IMR-90 (cell line): ENCODE results near the gene COX10. TPM values are rescaled to one million over a fixed set of nuclear protein-coding genes. Genes with fewer than 3 reads are reported as not detected.

Source experiments
- ATAC-seq: fragments of 200-7000 bp; cut with Tn5 transposase; 2 replicates; pipeline ENCODE4 v1.9.1; 2020; ENCODE audit warnings: low read depth, mild to moderate bottlenecking, moderate library complexity
- BruUV-seq: library from RNA; stranded (reverse); fragments of 400-500 nt; replicated peaks from 2 replicates; lab custom pipeline; 2021; lab: Mats Ljungman, UMichigan
- CTCF ChIA-PET: fragments of 300-600 bp; formaldehyde crosslinking; extraction: SDS; loops from one replicate; lab custom pipeline; 2021; ENCODE audit warnings: antibody characterized with exemption; lab: Yijun Ruan, JAX
- POLR2A ChIA-PET: fragments of 300-600 bp; sonication (Branson Sonifier 250); formaldehyde crosslinking; loops from one replicate; lab custom pipeline; 2022; ENCODE audit warnings: antibody characterized with exemption; ENCODE audit not compliant: unreplicated experiment; lab: Charles Lee
- DNase-seq: peaks from one replicate; pipeline ENCODE4 v3.0.0; 2013
- H2AFZ ChIP-seq: replicated peaks from 2 replicates; pipeline ENCODE3; 2013; ENCODE audit warnings: low read length, mild to moderate bottlenecking; ENCODE audit not compliant: poor library complexity
- H2AK5ac ChIP-seq: 2 replicates; pipeline ENCODE4 v1.6.1; 2013; ENCODE audit warnings: low read depth, low read length, inconsistent platforms
- H2AK9ac ChIP-seq: replicated peaks from 2 replicates; pipeline ENCODE3; 2013; ENCODE audit warnings: mild to moderate bottlenecking, low read depth, low read length, moderate library complexity; ENCODE audit not compliant: poor library complexity
- H2BK120ac ChIP-seq: 2 replicates; pipeline ENCODE4 v1.6.1; 2013; ENCODE audit warnings: low read depth, low read length, inconsistent platforms
- H2BK15ac ChIP-seq: 3 replicates; pipeline ENCODE4 v1.6.1; 2013; ENCODE audit warnings: low read depth, low read length, inconsistent platforms
- H2BK20ac ChIP-seq: 2 replicates; pipeline ENCODE4 v1.6.1; 2013; ENCODE audit warnings: low read depth, mild to moderate bottlenecking, inconsistent platforms, low read length, moderate library complexity
- H2BK5ac ChIP-seq: 2 replicates; pipeline ENCODE4 v1.6.1; 2013; ENCODE audit warnings: mild to moderate bottlenecking, low read depth, low read length, inconsistent platforms; ENCODE audit not compliant: poor library complexity, severe bottlenecking
- H3K14ac ChIP-seq: replicated peaks from 2 replicates; pipeline ENCODE4 v1.6.1; 2013; ENCODE audit warnings: low read depth, low read length, inconsistent platforms
- H3K18ac ChIP-seq: 2 replicates; pipeline ENCODE4 v1.6.1; 2013; ENCODE audit warnings: low read depth, low read length, control low read depth
- H3K23ac ChIP-seq: 2 replicates; pipeline ENCODE4 v1.6.1; 2013; ENCODE audit warnings: low read depth, low read length, inconsistent platforms
- H3K27ac ChIP-seq: 2 replicates; pipeline ENCODE4 v1.5.1; 2013; ENCODE audit warnings: mild to moderate bottlenecking, control low read depth, low read length; ENCODE audit not compliant: insufficient read depth
- H3K27me3 ChIP-seq: 2 replicates; pipeline ENCODE4 v1.6.1; 2013; ENCODE audit warnings: low read length; ENCODE audit not compliant: control insufficient read depth, insufficient read depth
- H3K36me3 ChIP-seq: 2 replicates; pipeline ENCODE4 v1.6.1; 2013; ENCODE audit warnings: low read length, mixed read lengths; ENCODE audit not compliant: control insufficient read depth, insufficient read depth
- H3K4ac ChIP-seq: 2 replicates; pipeline ENCODE4 v1.6.1; 2013; ENCODE audit warnings: low read depth, low read length, inconsistent platforms
- H3K4me1 ChIP-seq: 2 replicates; pipeline ENCODE4 v1.6.1; 2013; ENCODE audit warnings: low read length, mixed read lengths; ENCODE audit not compliant: control insufficient read depth, insufficient read depth
- H3K4me2 ChIP-seq: 2 replicates; pipeline ENCODE4 v1.6.1; 2013; ENCODE audit warnings: low read depth, mild to moderate bottlenecking, control low read depth, low read length, moderate library complexity
- H3K4me3 ChIP-seq: 2 replicates; pipeline ENCODE4 v1.5.1; 2013; ENCODE audit warnings: low read depth, mild to moderate bottlenecking, control low read depth, low read length, moderate library complexity; ENCODE audit not compliant: insufficient read depth
- H3K56ac ChIP-seq: 2 replicates; pipeline ENCODE4 v1.6.1; 2013; ENCODE audit warnings: low read length, inconsistent platforms; ENCODE audit not compliant: insufficient read depth; ENCODE audit errors: extremely low read depth
- H3K79me1 ChIP-seq, 2 experiments: 2 replicates each; pipeline ENCODE4 v1.6.1; 2013; ENCODE audit warnings: low read length in 2 of 2, inconsistent platforms in 1 of 2, low read depth in 1 of 2
- H3K9ac ChIP-seq: 2 replicates; pipeline ENCODE4 v1.6.1; 2013; ENCODE audit warnings: low read depth, low read length, control low read depth
- H3K9me1 ChIP-seq: 2 replicates; pipeline ENCODE4 v1.6.1; 2013; ENCODE audit warnings: low read length, inconsistent platforms; ENCODE audit not compliant: insufficient read depth
- H3K9me3 ChIP-seq: 2 replicates; pipeline ENCODE4 v1.6.1; 2013; ENCODE audit warnings: low read length; ENCODE audit not compliant: control insufficient read depth, insufficient read depth
- H4K20me1 ChIP-seq: 2 replicates; pipeline ENCODE4 v1.6.1; 2013; ENCODE audit warnings: low read length, inconsistent platforms; ENCODE audit not compliant: insufficient read depth
- H4K5ac ChIP-seq: 2 replicates; pipeline ENCODE4 v1.6.1; 2013; ENCODE audit warnings: mild to moderate bottlenecking, low read depth, low read length, control low read depth
- H4K8ac ChIP-seq, 2 experiments: 2 replicates each; pipeline ENCODE4 v1.6.1; 2013; ENCODE audit warnings: low read depth in 2 of 2, low read length in 2 of 2, control low read depth in 1 of 2, inconsistent platforms in 1 of 2
- H4K91ac ChIP-seq: 2 replicates; pipeline ENCODE4 v1.6.1; 2013; ENCODE audit warnings: low read depth, low read length, inconsistent platforms; ENCODE audit not compliant: insufficient read depth
- BHLHE40 ChIP-seq: fragments of 150-350 bp; IDR thresholded peaks from 2 replicates; pipeline ENCODE4 v1.6.1; 2016; ENCODE audit warnings: mild to moderate bottlenecking, low read depth, low read length
- CEBPB ChIP-seq: IDR thresholded peaks from 2 replicates; pipeline ENCODE4 v1.6.1; 2012; ENCODE audit warnings: low read depth, low read length, improper control_type of control experiment
- CHD1 ChIP-seq: IDR thresholded peaks from 2 replicates; pipeline ENCODE4 v1.6.1; 2012; ENCODE audit warnings: low read depth, low read length, improper control_type of control experiment
- CTCF ChIP-seq: conservative IDR thresholded peaks from 2 replicates; pipeline ENCODE4 v1.5.1; 2012; ENCODE audit warnings: mild to moderate bottlenecking, low read depth, low read length, improper control_type of control experiment
- ELK1 ChIP-seq: fragments of 150-350 bp; IDR thresholded peaks from 2 replicates; pipeline ENCODE4 v1.6.1; 2016; ENCODE audit warnings: low read depth, mild to moderate bottlenecking, low read length, moderate library complexity, borderline replicate concordance
- FOS ChIP-seq: fragments of 150-350 bp; IDR thresholded peaks from 2 replicates; pipeline ENCODE4 v1.6.1; 2016; ENCODE audit warnings: low read depth, low read length
- MAFK ChIP-seq: IDR thresholded peaks from 2 replicates; pipeline ENCODE4 v1.6.1; 2012; ENCODE audit warnings: low read depth, low read length, improper control_type of control experiment
- MAZ ChIP-seq: IDR thresholded peaks from 2 replicates; pipeline ENCODE4 v1.6.1; 2012; ENCODE audit warnings: low read depth, mild to moderate bottlenecking, low read length, improper control_type of control experiment, moderate library complexity, borderline replicate concordance
- MXI1 ChIP-seq: IDR thresholded peaks from 2 replicates; pipeline ENCODE4 v1.6.1; 2012; ENCODE audit warnings: low read depth, mild to moderate bottlenecking, low read length, moderate library complexity, borderline replicate concordance
- NFE2L2 ChIP-seq: fragments of 150-350 bp; IDR thresholded peaks from 2 replicates; pipeline ENCODE4 v1.6.1; 2016; ENCODE audit warnings: low read depth, mild to moderate bottlenecking, low read length
- POLR2A ChIP-seq: IDR thresholded peaks from 2 replicates; pipeline ENCODE4 v1.6.1; 2012; ENCODE audit warnings: mild to moderate bottlenecking, low read depth, low read length
- RAD21 ChIP-seq: IDR thresholded peaks from 2 replicates; pipeline ENCODE4 v1.6.1; 2012; ENCODE audit warnings: low read length, improper control_type of control experiment
- RCOR1 ChIP-seq: IDR thresholded peaks from 2 replicates; pipeline ENCODE4 v1.6.1; 2012; ENCODE audit warnings: mild to moderate bottlenecking, low read length, improper control_type of control experiment; ENCODE audit not compliant: insufficient replicate concordance
- RFX5 ChIP-seq: IDR thresholded peaks from 2 replicates; pipeline ENCODE4 v1.8.0; 2012; ENCODE audit warnings: low read depth, mild to moderate bottlenecking, low read length, moderate library complexity
- SMC3 ChIP-seq: fragments of 150-350 bp; IDR thresholded peaks from 2 replicates; pipeline ENCODE4 v1.6.1; 2016; ENCODE audit warnings: low read depth, mild to moderate bottlenecking, antibody characterized with exemption, low read length, moderate library complexity
- USF2 ChIP-seq: fragments of 150-350 bp; IDR thresholded peaks from 2 replicates; pipeline ENCODE4 v1.6.1; 2017; ENCODE audit warnings: mild to moderate bottlenecking, antibody characterized with exemption, low read length, low read depth
- WGBS, 2 experiments: methylation state at CpG; one replicate each; pipeline versions ENCODE4 v1.1.5 to v1.1.7; 2013; ENCODE audit warnings: missing lambda C conversion rate in 2 of 2; ENCODE audit not compliant: insufficient read length in 1 of 2; ENCODE audit errors: extremely low coverage in 2 of 2; 5-methylcytosine and 5-hydroxymethylcytosine counted together
- dilution Hi-C: fragments of 300-500 bp; cut with HindIII; formaldehyde crosslinking; loops from one replicate; pipeline ENCODE4 v1.14.3; 2018; ENCODE audit warnings: low sequenced_read_pairs; ENCODE audit not compliant: unreplicated experiment
- in situ Hi-C: fragments of 300-500 bp; cut with MboI; formaldehyde crosslinking; loops from 3 replicates; pipeline ENCODE4 v1.14.3; 2019; ENCODE audit warnings: low sequenced_read_pairs, inconsistent platforms, mixed read lengths
- intact Hi-C: fragments of 100-400 bp; cut with micrococcal nuclease; formaldehyde crosslinking; loops from 2 replicates; pipeline ENCODE4 v1.10.0; 2022
- polyA plus RNA-seq, 3 experiments: library from polyadenylated mRNA; depleted of rRNA; stranded (reverse); fragments of >200 nt; gene quantifications; 2 replicates each; pipeline ENCODE4 v1.2.3, GENCODE V29; 2012; ENCODE audit warnings: low replicate concordance in 1 of 3
- total RNA-seq: library from RNA; depleted of rRNA; stranded (reverse); fragments of >200 nt; gene quantifications from 2 replicates; pipeline ENCODE4 v1.2.3, GENCODE V29; 2012

COX10 gene
- total and polyA plus RNA-seq, 2 of the 4 experiments (the other 2 are of a cell fraction), result 15.4 to 16.1 TPM

GRCh38 chr17:14205992-14206461 lies 136.7 kb downstream of the COX10 start:
- ChIA-PET CTCF (no interaction called here), POLR2A (no interaction called here)
- Histone ChIP-seq H3K27me3 (no peaks in the 10 kb centered on the region), H3K23ac (no peak overlapping the region), H4K20me1 (no peaks in the 10 kb centered on the region), H3K4me2 (no peak overlapping the region), H3K9me3 (no peaks in the 10 kb centered on the region), H3K56ac (no peak overlapping the region), H2BK20ac (no peak overlapping the region), H3K36me3 (peaks cover 8% of the 10 kb centered on the region), H3K79me1 (no peaks in the 10 kb centered on the region; a peak in 1 of 4 replicates), H3K27ac (no peak overlapping the region), H2AFZ (no peak overlapping the region), H2AK5ac (no peak overlapping the region), H2BK15ac (no peak overlapping the region), H4K8ac (no peak overlapping the region), H3K18ac (no peak overlapping the region), H2BK5ac (no peak overlapping the region), H3K14ac (no peak overlapping the region), H2BK120ac (no peak overlapping the region), H4K5ac (no peak overlapping the region), H2AK9ac (no peak overlapping the region), H3K4me3 (no peak overlapping the region), H3K9ac (no peak overlapping the region), H4K91ac (no peak overlapping the region), H3K4ac (no peak overlapping the region), H3K9me1 (peaks cover 8% of the 10 kb centered on the region; the same call in 1 of the 2 replicates), H3K4me1 (no peaks in the 10 kb centered on the region)
- BruUV-seq, result no TSS peak
- in situ Hi-C loops, result no loop called here
- dilution Hi-C loops, result no loop called here
- DNase-seq (no peak), ATAC-seq (no peak)
- intact Hi-C loops, result no loop called here
- WGBS, 2 experiments, result 67% methylated on average over 3 of the region's 13 CpGs; no CpG with 5 or more reads in 1 of the 2 experiments
- TF ChIP-seq FOS, result no peak
- TF ChIP-seq RCOR1, result no peak
- no peak for TF ChIP-seq POLR2A
- TF ChIP-seq CHD1, result no peak
- TF ChIP-seq RFX5, result no peak
- TF ChIP-seq CEBPB, result no peak
- no peak for TF ChIP-seq CTCF
- no peak for TF ChIP-seq BHLHE40
- no peak for TF ChIP-seq MAFK
- TF ChIP-seq MAZ, result no peak
- no peak for TF ChIP-seq NFE2L2
- no peak for TF ChIP-seq MXI1
- no peak for TF ChIP-seq RAD21
- TF ChIP-seq ELK1, result no peak
- no peak for TF ChIP-seq USF2
- no peak for TF ChIP-seq SMC3
